ENCODE measurements around the gene HENMT1.
A peak's percentile ranks its signal among the peaks of the same experiment; 100 is the strongest.
"Not testable (repeated sequence)": the region's sequence is repeated elsewhere in the genome, so short reads cannot be mapped to it uniquely, and the experiment has no call there.

HENMT1 gene

GRCh38 chr1:108691128-108691941, 30.4 kb upstream of the HENMT1 start:
- H3K27ac Mint-ChIP-seq: peak overlapping the region; percentile 98
- CTCF ChIA-PET: interaction anchor here (0.6 to 2.8 kb wide), 13 partner anchors 9 to 876 kb away, joined by 3 to 34 read pairs (median 4); partner anchors contain the start of gene HENMT1
- peaks cover 26% of the 10 kb centered on the region for H3K36me3 Mint-ChIP-seq
- H3K4me3 Mint-ChIP-seq: peak overlapping the region; percentile 94
- DNase-seq: no peak
- H3K27me3 Mint-ChIP-seq: peaks cover 7% of the 10 kb centered on the region
- peaks cover 33% of the 10 kb centered on the region for H3K4me1 Mint-ChIP-seq
- H3K9me3 Mint-ChIP-seq: no peaks in the 10 kb centered on the region

- no peaks in the 10 kb centered on the region for H3K9me3 Mint-ChIP-seq
These were observed 25.9 kb upstream of the HENMT1 start for GRCh38 chr1:108686614-108687313.

GRCh38 chr1:108685529-108685928, 24.6 kb upstream of the HENMT1 start:
- no peak overlapping the region for H3K27ac Mint-ChIP-seq
- DNase-seq: no peak
- no peaks in the 10 kb centered on the region for H3K36me3 Mint-ChIP-seq
- H3K4me1 Mint-ChIP-seq: peaks cover 11% of the 10 kb centered on the region
- H3K4me3 Mint-ChIP-seq: no peak overlapping the region
- H3K9me3 Mint-ChIP-seq: no peaks in the 10 kb centered on the region
- H3K27me3 Mint-ChIP-seq: peaks cover 18% of the 10 kb centered on the region
- CTCF ChIA-PET: no interaction called here

More at GRCh38 chr1:108686614-108687313, 25.9 kb upstream of the HENMT1 start:
- CTCF ChIA-PET: interaction anchor here (0.6 kb wide), 1 partner anchor 869 kb away, joined by 3 read pairs; no protein-coding TSS in a partner anchor
- no peak for DNase-seq
- no peaks in the 10 kb centered on the region for H3K36me3 Mint-ChIP-seq
- no peak overlapping the region for H3K4me3 Mint-ChIP-seq
- no peak overlapping the region for H3K27ac Mint-ChIP-seq
- H3K4me1 Mint-ChIP-seq: peaks cover 18% of the 10 kb centered on the region
- peaks cover 15% of the 10 kb centered on the region for H3K27me3 Mint-ChIP-seq

- H3K4me1 Mint-ChIP-seq: peaks cover 15% of the 10 kb centered on the region
- not testable (repeated sequence) for H3K4me3 Mint-ChIP-seq, H3K9me3 Mint-ChIP-seq, H3K27ac Mint-ChIP-seq, H3K36me3 Mint-ChIP-seq, DNase-seq
- peaks cover 16% of the 10 kb centered on the region for H3K27me3 Mint-ChIP-seq
- CTCF ChIA-PET: interaction anchor here (1.5 to 1.8 kb wide), 2 partner anchors 11 to 13 kb away, joined by 4 to 9 read pairs; partner anchors contain the start of gene PRPF38B
These were observed 20.8 kb upstream of the HENMT1 start for GRCh38 chr1:108681701-108682100.

- Mint-ChIP-seq H3K9me3 (no peaks in the 10 kb centered on the region), H3K4me3 (no peak overlapping the region), H3K36me3 (no peaks in the 10 kb centered on the region), H3K4me1 (peaks cover 15% of the 10 kb centered on the region), H3K27me3 (peaks cover 19% of the 10 kb centered on the region), H3K27ac (no peak overlapping the region)
- CTCF ChIA-PET: no interaction called here
- DNase-seq: no peak
These were observed 18.8 kb upstream of the HENMT1 start for GRCh38 chr1:108679586-108680213.

- Mint-ChIP-seq H3K4me1 (peaks cover 15% of the 10 kb centered on the region), H3K27ac (no peak overlapping the region), H3K4me3 (no peak overlapping the region), H3K27me3 (peaks cover 18% of the 10 kb centered on the region), H3K36me3 (no peaks in the 10 kb centered on the region), H3K9me3 (no peaks in the 10 kb centered on the region)
- no peak for DNase-seq
- CTCF ChIA-PET: interaction anchor here (1.1 kb wide), 1 partner anchor 13 kb away, joined by 3 read pairs; no protein-coding TSS in a partner anchor
These were observed 17.8 kb upstream of the HENMT1 start for GRCh38 chr1:108678706-108679105.

- no peak for DNase-seq
- Mint-ChIP-seq H3K4me3 (no peak overlapping the region), H3K9me3 (no peaks in the 10 kb centered on the region), H3K36me3 (no peaks in the 10 kb centered on the region), H3K4me1 (peaks cover 3% of the 10 kb centered on the region), H3K27me3 (peaks cover 19% of the 10 kb centered on the region), H3K27ac (no peak overlapping the region)
- CTCF ChIA-PET: no interaction called here
These were observed 10.2 kb upstream of the HENMT1 start for GRCh38 chr1:108671143-108671542.

- Mint-ChIP-seq H3K27ac (no peak overlapping the region), H3K4me1 (peaks cover 3% of the 10 kb centered on the region)
- DNase-seq: no peak
These were observed 9.4 kb upstream of the HENMT1 start for GRCh38 chr1:108670131-108670773.

GRCh38 chr1:108669679-108670078, 8.8 kb upstream of the HENMT1 start:
- Mint-ChIP-seq H3K4me3 (no peak overlapping the region), H3K36me3 (no peaks in the 10 kb centered on the region), H3K27me3 (peaks cover 12% of the 10 kb centered on the region), H3K9me3 (no peaks in the 10 kb centered on the region), H3K4me1 (peaks cover 3% of the 10 kb centered on the region), H3K27ac (no peak overlapping the region)
- DNase-seq: no peak
- CTCF ChIA-PET: no interaction called here

More at GRCh38 chr1:108670131-108670773, 9.4 kb upstream of the HENMT1 start:
- peaks cover 16% of the 10 kb centered on the region for H3K27me3 Mint-ChIP-seq
- H3K4me3 Mint-ChIP-seq: no peak overlapping the region
- no peaks in the 10 kb centered on the region for H3K9me3 Mint-ChIP-seq
- CTCF ChIA-PET: interaction anchor here (0.5 kb wide), 1 partner anchor 26 kb away, joined by 3 read pairs; no protein-coding TSS in a partner anchor
- no peaks in the 10 kb centered on the region for H3K36me3 Mint-ChIP-seq

GRCh38 chr1:108668777-108669176, 7.9 kb upstream of the HENMT1 start:
- peaks cover 12% of the 10 kb centered on the region for H3K27me3 Mint-ChIP-seq
- H3K4me1 Mint-ChIP-seq: peaks cover 3% of the 10 kb centered on the region
- no peak for DNase-seq
- H3K36me3 Mint-ChIP-seq: no peaks in the 10 kb centered on the region
- CTCF ChIA-PET: no interaction called here
- no peaks in the 10 kb centered on the region for H3K9me3 Mint-ChIP-seq
- no peak overlapping the region for H3K4me3 Mint-ChIP-seq
- no peak overlapping the region for H3K27ac Mint-ChIP-seq

- H3K36me3 Mint-ChIP-seq, DNase-seq, H3K9me3 Mint-ChIP-seq, CTCF ChIA-PET, H3K4me3 Mint-ChIP-seq, H3K27ac Mint-ChIP-seq: not testable (repeated sequence)
- Mint-ChIP-seq H3K4me1 (peaks cover 12% of the 10 kb centered on the region), H3K27me3 (peaks cover 12% of the 10 kb centered on the region)
These were observed 6.5 kb upstream of the HENMT1 start for GRCh38 chr1:108667422-108667821.

GRCh38 chr1:108665771-108666170, 4.9 kb upstream of the HENMT1 start:
- no peak for DNase-seq
- H3K27me3 Mint-ChIP-seq: peaks cover 12% of the 10 kb centered on the region
- H3K4me1 Mint-ChIP-seq: peaks cover 22% of the 10 kb centered on the region
- no peaks in the 10 kb centered on the region for H3K36me3 Mint-ChIP-seq
- H3K27ac Mint-ChIP-seq: no peak overlapping the region
- CTCF ChIA-PET: no interaction called here
- H3K9me3 Mint-ChIP-seq: no peaks in the 10 kb centered on the region
- H3K4me3 Mint-ChIP-seq: no peak overlapping the region

GRCh38 chr1:108665067-108665466, 4.2 kb upstream of the HENMT1 start:
- Mint-ChIP-seq H3K4me1 (peaks cover 27% of the 10 kb centered on the region), H3K4me3 (no peak overlapping the region), H3K27me3 (peaks cover 10% of the 10 kb centered on the region), H3K27ac (no peak overlapping the region), H3K36me3 (no peaks in the 10 kb centered on the region), H3K9me3 (no peaks in the 10 kb centered on the region)
- no peak for DNase-seq
- CTCF ChIA-PET: no interaction called here

GRCh38 chr1:108664481-108664880, 3.6 kb upstream of the HENMT1 start:
- Mint-ChIP-seq H3K27ac (no peak overlapping the region), H3K9me3 (no peaks in the 10 kb centered on the region), H3K27me3 (peaks cover 8% of the 10 kb centered on the region), H3K4me1 (peaks cover 33% of the 10 kb centered on the region), H3K4me3 (no peak overlapping the region), H3K36me3 (peaks cover 2% of the 10 kb centered on the region)
- CTCF ChIA-PET: no interaction called here
- DNase-seq: no peak

Measured in activated naive CD4-positive, alpha-beta T cell treated with anti-CD3 and anti-CD28 coated beads, Interleukin-2, amount 10 ng/mL, durations not matched to agents 7 days and 5 days (primary cell).